HepG2 (cell line): ENCODE results near the gene MLYCD.

Source experiments
- PHF8 ChIP-seq: sonication (generic); formaldehyde crosslinking; IDR thresholded peaks from 2 replicates; pipeline ENCODE4 v1.5.0; 2020; ENCODE audit warnings: missing genetic modification reagents
- ZNF782 ChIP-seq: sonication (generic); formaldehyde crosslinking; IDR thresholded peaks from 2 replicates; pipeline ENCODE4 v1.4.0; 2020; ENCODE audit warnings: missing genetic modification reagents, mild to moderate bottlenecking, borderline replicate concordance
- TF ChIP-seq, protein P1 (sequence below): sonication (generic); formaldehyde crosslinking; IDR thresholded peaks from 2 replicates; pipeline ENCODE4 v1.5.0; 2020; ENCODE audit warnings: mild to moderate bottlenecking, missing genetic modification reagents, moderate library complexity
- TF ChIP-seq, protein P2 (sequence below): sonication (generic); formaldehyde crosslinking; IDR thresholded peaks from 2 replicates; pipeline ENCODE4 v1.5.0; 2020; ENCODE audit warnings: missing genetic modification reagents

DNA sequence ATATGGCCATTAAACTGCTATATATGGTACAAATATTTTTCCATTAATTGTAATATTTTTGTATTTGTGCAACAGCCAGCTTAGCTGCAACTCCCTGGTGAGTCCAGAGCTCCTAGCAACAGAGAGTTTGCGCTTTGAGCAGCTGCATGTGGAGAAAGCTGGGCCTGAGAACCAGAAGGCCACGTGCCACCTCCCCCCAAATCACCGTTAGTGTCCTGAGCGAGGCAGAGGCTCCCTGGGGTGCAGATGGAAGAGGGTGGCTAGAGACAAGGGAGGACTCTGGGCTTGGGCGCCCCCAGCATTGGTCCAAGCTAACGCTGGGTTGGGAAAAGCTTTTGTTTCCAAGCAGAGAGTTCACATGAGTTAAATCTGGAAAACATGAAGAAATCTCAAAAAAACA is 49.5 kb upstream of the MLYCD start:
- TF ChIP-seq, protein P1, sequence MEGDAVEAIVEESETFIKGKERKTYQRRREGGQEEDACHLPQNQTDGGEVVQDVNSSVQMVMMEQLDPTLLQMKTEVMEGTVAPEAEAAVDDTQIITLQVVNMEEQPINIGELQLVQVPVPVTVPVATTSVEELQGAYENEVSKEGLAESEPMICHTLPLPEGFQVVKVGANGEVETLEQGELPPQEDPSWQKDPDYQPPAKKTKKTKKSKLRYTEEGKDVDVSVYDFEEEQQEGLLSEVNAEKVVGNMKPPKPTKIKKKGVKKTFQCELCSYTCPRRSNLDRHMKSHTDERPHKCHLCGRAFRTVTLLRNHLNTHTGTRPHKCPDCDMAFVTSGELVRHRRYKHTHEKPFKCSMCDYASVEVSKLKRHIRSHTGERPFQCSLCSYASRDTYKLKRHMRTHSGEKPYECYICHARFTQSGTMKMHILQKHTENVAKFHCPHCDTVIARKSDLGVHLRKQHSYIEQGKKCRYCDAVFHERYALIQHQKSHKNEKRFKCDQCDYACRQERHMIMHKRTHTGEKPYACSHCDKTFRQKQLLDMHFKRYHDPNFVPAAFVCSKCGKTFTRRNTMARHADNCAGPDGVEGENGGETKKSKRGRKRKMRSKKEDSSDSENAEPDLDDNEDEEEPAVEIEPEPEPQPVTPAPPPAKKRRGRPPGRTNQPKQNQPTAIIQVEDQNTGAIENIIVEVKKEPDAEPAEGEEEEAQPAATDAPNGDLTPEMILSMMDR (CRISPR knock-in tag) = no peak
- TF ChIP-seq, protein P2, sequence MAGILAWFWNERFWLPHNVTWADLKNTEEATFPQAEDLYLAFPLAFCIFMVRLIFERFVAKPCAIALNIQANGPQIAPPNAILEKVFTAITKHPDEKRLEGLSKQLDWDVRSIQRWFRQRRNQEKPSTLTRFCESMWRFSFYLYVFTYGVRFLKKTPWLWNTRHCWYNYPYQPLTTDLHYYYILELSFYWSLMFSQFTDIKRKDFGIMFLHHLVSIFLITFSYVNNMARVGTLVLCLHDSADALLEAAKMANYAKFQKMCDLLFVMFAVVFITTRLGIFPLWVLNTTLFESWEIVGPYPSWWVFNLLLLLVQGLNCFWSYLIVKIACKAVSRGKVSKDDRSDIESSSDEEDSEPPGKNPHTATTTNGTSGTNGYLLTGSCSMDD (CRISPR knock-in tag) = no peak
- TF ChIP-seq ZNF782 (CRISPR knock-in tag) (no peak), PHF8 (no peak)
